A549 (cell line): ENCODE results near the gene TMEM185B.

Experiments
- CBX2 ChIP-seq: fragments of 200-600 bp; sonication (generic); IDR thresholded peaks from 2 replicates; pipeline ENCODE4 v1.6.1; 2016; ENCODE audit warnings: low read depth, mild to moderate bottlenecking, borderline replicate concordance
- EP300 ChIP-seq, 2 experiments: fragments of >200 bp; sonication (Bioruptor Twin); formaldehyde crosslinking; IDR thresholded peaks; 2 replicates in 1 of 2; 3 replicates in 1 of 2; pipeline ENCODE4 v1.6.1; 2016 to 2017
- GATA3 ChIP-seq: IDR thresholded peaks from 2 replicates; pipeline ENCODE4 v1.6.1; 2012; ENCODE audit warnings: borderline replicate concordance
- JUN ChIP-seq, 2 experiments: fragments of >200 bp; sonication (Bioruptor Twin); formaldehyde crosslinking; IDR thresholded peaks; 2 replicates in 1 of 2; 3 replicates in 1 of 2; pipeline ENCODE4 v1.6.1; 2016 to 2017
- MAX ChIP-seq: IDR thresholded peaks from 2 replicates; pipeline ENCODE4 v1.6.1; 2012
- MAZ ChIP-seq: fragments of 150-350 bp; IDR thresholded peaks from 2 replicates; pipeline ENCODE4 v1.6.1; 2014; ENCODE audit warnings: antibody characterized with exemption, low read depth, low read length, borderline replicate concordance
- MYC ChIP-seq: IDR thresholded peaks from 2 replicates; pipeline ENCODE4 v1.6.1; 2012; ENCODE audit warnings: mild to moderate bottlenecking, inconsistent platforms, low read length, improper control_type of control experiment, borderline replicate concordance
- POLR2A ChIP-seq: IDR thresholded peaks from 2 replicates; pipeline ENCODE4 v1.6.1; 2012; ENCODE audit warnings: mild to moderate bottlenecking, low read length
- POLR2AphosphoS2 ChIP-seq: conservative IDR thresholded peaks from 2 replicates; pipeline ENCODE4 v1.6.1; 2012; ENCODE audit warnings: low read length, improper control_type of control experiment, inconsistent platforms
- TF ChIP-seq, protein P1 (sequence below): fragments of >200 bp; sonication (Bioruptor Twin); formaldehyde crosslinking; IDR thresholded peaks from 3 replicates; pipeline ENCODE4 v1.5.1; 2016

DNA sequence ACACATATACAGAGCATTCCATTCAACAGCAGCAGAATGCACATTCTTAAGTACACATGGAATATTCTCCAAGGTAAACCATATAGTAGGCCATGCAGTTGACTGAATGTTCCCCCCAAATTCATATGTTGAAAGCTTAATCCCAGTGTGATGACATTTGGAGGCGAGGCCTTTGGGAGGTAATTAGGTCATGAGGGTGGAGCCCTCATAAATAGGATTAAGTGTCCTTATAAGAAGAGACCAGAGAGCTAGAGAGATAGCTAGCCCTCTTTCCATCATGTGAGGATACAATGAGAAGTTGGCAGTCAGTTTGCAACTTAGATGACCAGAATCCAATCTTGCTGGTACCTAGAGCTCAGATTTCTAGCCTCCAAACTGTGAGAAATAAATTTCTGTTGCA is 27.6 kb downstream of the TMEM185B start:
- TF ChIP-seq GATA3, result no peak
- no peak for TF ChIP-seq POLR2A
- TF ChIP-seq, protein P1, sequence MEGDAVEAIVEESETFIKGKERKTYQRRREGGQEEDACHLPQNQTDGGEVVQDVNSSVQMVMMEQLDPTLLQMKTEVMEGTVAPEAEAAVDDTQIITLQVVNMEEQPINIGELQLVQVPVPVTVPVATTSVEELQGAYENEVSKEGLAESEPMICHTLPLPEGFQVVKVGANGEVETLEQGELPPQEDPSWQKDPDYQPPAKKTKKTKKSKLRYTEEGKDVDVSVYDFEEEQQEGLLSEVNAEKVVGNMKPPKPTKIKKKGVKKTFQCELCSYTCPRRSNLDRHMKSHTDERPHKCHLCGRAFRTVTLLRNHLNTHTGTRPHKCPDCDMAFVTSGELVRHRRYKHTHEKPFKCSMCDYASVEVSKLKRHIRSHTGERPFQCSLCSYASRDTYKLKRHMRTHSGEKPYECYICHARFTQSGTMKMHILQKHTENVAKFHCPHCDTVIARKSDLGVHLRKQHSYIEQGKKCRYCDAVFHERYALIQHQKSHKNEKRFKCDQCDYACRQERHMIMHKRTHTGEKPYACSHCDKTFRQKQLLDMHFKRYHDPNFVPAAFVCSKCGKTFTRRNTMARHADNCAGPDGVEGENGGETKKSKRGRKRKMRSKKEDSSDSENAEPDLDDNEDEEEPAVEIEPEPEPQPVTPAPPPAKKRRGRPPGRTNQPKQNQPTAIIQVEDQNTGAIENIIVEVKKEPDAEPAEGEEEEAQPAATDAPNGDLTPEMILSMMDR, result no peak
- TF ChIP-seq CBX2, result no peak
- TF ChIP-seq POLR2AphosphoS2, result no peak
- no peak for TF ChIP-seq MAX
- no peak for TF ChIP-seq MAZ
- no peak for TF ChIP-seq EP300 (IDR thresholded peaks at IDR 0.05)
- TF ChIP-seq JUN (IDR thresholded peaks at IDR 0.05), result no peak
- TF ChIP-seq MYC, result no peak
